SK-N-SH (cell line): Measurements from ENCODE around the gene HHATL. TPM values are rescaled to one million over a fixed set of nuclear protein-coding genes. Genes with fewer than 3 reads are reported as not detected.

Experiments
- CTCF ChIA-PET: fragments of 300-600, 350-600 bp; formaldehyde crosslinking; extraction: SDS; loops from one replicate; lab custom pipeline; 2021; lab: Yijun Ruan, JAX
- POLR2A ChIA-PET: fragments of 350-600 bp; sonication (Branson Sonifier 250); formaldehyde crosslinking; extraction: SDS; loops from one replicate; lab custom pipeline; 2020; ENCODE audit warnings: antibody characterized with exemption, inconsistent platforms; lab: Yijun Ruan, JAX
- DNase-seq: peaks from one replicate; pipeline ENCODE4 v3.0.0; 2012
- H2AFZ ChIP-seq: fragments of 200-600 bp; sonication (generic); 2 replicates; pipeline ENCODE4 v1.8.1; 2016; ENCODE audit warnings: antibody characterized with exemption, mild to moderate bottlenecking, low read depth
- H3F3A ChIP-seq: fragments of 200-600 bp; sonication (generic); replicated peaks from 2 replicates; pipeline ENCODE3; 2016; ENCODE audit warnings: antibody characterized with exemption, mild to moderate bottlenecking; ENCODE audit not compliant: insufficient read depth
- H3K27ac ChIP-seq, 2 experiments: fragments of 200-500 bp in 1 of 2; fragments of 200-600 bp in 1 of 2; sonication (Bioruptor generic) in 1 of 2; sonication (generic), shearing (Covaris generic) in 1 of 2; 2 replicates each; pipeline versions ENCODE4 v1.5.1 to v1.6.1; 2014 to 2016; ENCODE audit warnings: low read depth in 2 of 2, inconsistent platforms in 1 of 2, low read length in 1 of 2, mild to moderate bottlenecking in 1 of 2, mixed read lengths in 1 of 2
- H3K27me3 ChIP-seq: fragments of 200-600 bp; sonication (generic), shearing (Covaris generic); 2 replicates; pipeline ENCODE4 v1.6.1; 2016; ENCODE audit warnings: mixed run types; ENCODE audit not compliant: insufficient read depth
- H3K36me3 ChIP-seq, 2 experiments: fragments of 200-500 bp in 1 of 2; fragments of 200-600 bp in 1 of 2; sonication (Bioruptor generic) in 1 of 2; sonication (generic) in 1 of 2; replicated peaks in 1 of 2; 2 replicates each; pipeline versions ENCODE3 to v1.5.1; 2014 to 2016; ENCODE audit warnings: low read length in 1 of 2, mild to moderate bottlenecking in 1 of 2; ENCODE audit not compliant: insufficient read depth in 2 of 2, control insufficient read depth in 1 of 2
- H3K4me1 ChIP-seq, 2 experiments: fragments of 200-500 bp in 1 of 2; fragments of 200-600 bp in 1 of 2; sonication (Bioruptor generic) in 1 of 2; sonication (generic), shearing (Covaris generic) in 1 of 2; 2 replicates each; pipeline versions ENCODE4 v1.5.1 to v1.6.1; 2014 to 2016; ENCODE audit warnings: low read depth in 1 of 2, low read length in 1 of 2, mixed run types in 1 of 2; ENCODE audit not compliant: insufficient read depth in 2 of 2, control insufficient read depth in 1 of 2
- H3K4me2 ChIP-seq: fragments of 200-600 bp; sonication (generic), shearing (Covaris generic); 2 replicates; pipeline ENCODE4 v1.6.1; 2017; ENCODE audit warnings: mixed run types
- H3K4me3 ChIP-seq, 2 experiments: fragments of 200-500 bp in 1 of 2; fragments of 200-600 bp in 1 of 2; sonication (Bioruptor generic) in 1 of 2; sonication (generic), shearing (Covaris generic) in 1 of 2; 2 replicates each; pipeline versions ENCODE4 v1.5.1 to v1.8.1; 2014 to 2016; ENCODE audit warnings: low read depth in 2 of 2, inconsistent platforms in 1 of 2, low read length in 1 of 2, mild to moderate bottlenecking in 1 of 2, mixed read lengths in 1 of 2, moderate library complexity in 1 of 2
- H3K79me2 ChIP-seq: fragments of 200-600 bp; sonication (generic); 2 replicates; pipeline ENCODE4 v1.8.1; 2017; ENCODE audit warnings: mild to moderate bottlenecking; ENCODE audit not compliant: insufficient read depth
- H3K9ac ChIP-seq: fragments of 200-600 bp; sonication (generic); 2 replicates; pipeline ENCODE4 v1.6.1; 2017; ENCODE audit warnings: mixed run types
- H3K9me2 ChIP-seq: fragments of 200-600 bp; sonication (generic); 2 replicates; pipeline ENCODE4 v1.6.1; 2017; ENCODE audit warnings: mixed run types
- H3K9me3 ChIP-seq: fragments of 200-600 bp; sonication (generic); 2 replicates; pipeline ENCODE4 v1.6.1; 2017; ENCODE audit warnings: mixed run types, mild to moderate bottlenecking, moderate library complexity
- H4K20me1 ChIP-seq: fragments of 200-600 bp; sonication (generic); 2 replicates; pipeline ENCODE4 v1.6.1; 2017; ENCODE audit warnings: mild to moderate bottlenecking, mixed run types; ENCODE audit not compliant: insufficient read depth
- CHD2 ChIP-seq: fragments of 150-350 bp; IDR thresholded peaks from 2 replicates; pipeline ENCODE4 v1.6.1; 2018; ENCODE audit warnings: low read length; ENCODE audit not compliant: partially characterized antibody
- ELF1 ChIP-seq: IDR thresholded peaks from 2 replicates; pipeline ENCODE4 v1.4.0; 2012
- FOSL2 ChIP-seq: IDR thresholded peaks from 2 replicates; pipeline ENCODE4 v1.4.0; 2012; ENCODE audit warnings: low read depth, mild to moderate bottlenecking, moderate library complexity, borderline replicate concordance
- FOXM1 ChIP-seq: IDR thresholded peaks from 2 replicates; pipeline ENCODE4 v1.4.0; 2012; ENCODE audit warnings: low read depth, mild to moderate bottlenecking
- IRF3 ChIP-seq: fragments of 150-350 bp; IDR thresholded peaks from 2 replicates; pipeline ENCODE4 v1.6.1; 2016; ENCODE audit warnings: mild to moderate bottlenecking, low read depth, low read length
- MAX ChIP-seq: IDR thresholded peaks from 2 replicates; pipeline ENCODE4 v1.4.0; 2012; ENCODE audit warnings: low read depth
- NRF1 ChIP-seq: IDR thresholded peaks from 2 replicates; pipeline ENCODE4 v1.6.1; 2012; ENCODE audit warnings: low read depth, mild to moderate bottlenecking, low read length
- RAD21 ChIP-seq: IDR thresholded peaks from 2 replicates; pipeline ENCODE4 v1.6.1; 2012; ENCODE audit warnings: mild to moderate bottlenecking, low read length
- REST ChIP-seq: IDR thresholded peaks from 2 replicates; pipeline ENCODE4 v1.6.1; 2012; ENCODE audit warnings: mild to moderate bottlenecking, low read depth, low read length, moderate library complexity
- RFX5 ChIP-seq: IDR thresholded peaks from 2 replicates; pipeline ENCODE4 v1.6.1; 2012; ENCODE audit warnings: mild to moderate bottlenecking, improper control_type of control experiment, low read length
- RXRA ChIP-seq: IDR thresholded peaks from 2 replicates; pipeline ENCODE4 v1.4.0; 2012; ENCODE audit warnings: low read depth, mild to moderate bottlenecking, borderline replicate concordance
- SIN3A ChIP-seq: IDR thresholded peaks from 2 replicates; pipeline ENCODE4 v1.6.1; 2012; ENCODE audit warnings: low read depth, mild to moderate bottlenecking, low read length, moderate library complexity, borderline replicate concordance
- SMC3 ChIP-seq: IDR thresholded peaks from 2 replicates; pipeline ENCODE4 v1.6.1; 2012; ENCODE audit warnings: low read depth, low read length, improper control_type of control experiment
- TCF12 ChIP-seq: IDR thresholded peaks from 2 replicates; pipeline ENCODE4 v1.4.0; 2012
- TEAD4 ChIP-seq: IDR thresholded peaks from 2 replicates; pipeline ENCODE4 v1.4.0; 2012; ENCODE audit warnings: mild to moderate bottlenecking, borderline replicate concordance; ENCODE audit not compliant: insufficient read depth
- USF1 ChIP-seq: IDR thresholded peaks from 2 replicates; pipeline ENCODE4 v1.4.0; 2012; ENCODE audit warnings: low read depth, borderline replicate concordance
- YY1 ChIP-seq: IDR thresholded peaks from 2 replicates; pipeline ENCODE4 v1.4.0; 2012; ENCODE audit warnings: low read depth, mild to moderate bottlenecking
- ZBTB33 ChIP-seq: IDR thresholded peaks from 2 replicates; pipeline ENCODE4 v1.4.0; 2012; ENCODE audit warnings: low read depth, borderline replicate concordance
- WGBS: methylation state at CpG from one replicate; pipeline ENCODE4 v1.1.6; 2017; ENCODE audit warnings: low lambda C conversion rate; 5-methylcytosine and 5-hydroxymethylcytosine counted together
- polyA plus RNA-seq, 3 experiments: library from polyadenylated mRNA; depleted of rRNA; stranded (reverse); fragments of >200 nt; gene quantifications; 2 replicates each; pipeline ENCODE4 v1.2.3, GENCODE V29; 2012

The HHATL gene
- polyA plus RNA-seq, 1 of the 3 experiments (the other 2 are of a cell fraction) = not detected

- ChIA-PET POLR2A (no interaction called here), CTCF (interaction anchor here (0.6 to 11.4 kb wide), 6 partner anchors 7 to 495 kb away, joined by 3 to 92 read pairs (median 8); partner anchors contain the start of genes SEC22C and ZBTB47)
- no peaks in the 10 kb centered on the region for H3K4me1 ChIP-seq
- no peaks in the 10 kb centered on the region for H3K9me2 ChIP-seq
- H2AFZ ChIP-seq = no peak overlapping the region
- H4K20me1 ChIP-seq = no peaks in the 10 kb centered on the region
- 89% methylated on average over 9 of the region's 9 CpGs for WGBS
- H3K79me2 ChIP-seq = no peaks in the 10 kb centered on the region
- no peak overlapping the region for H3K4me2 ChIP-seq
- H3K27me3 ChIP-seq = no peaks in the 10 kb centered on the region
- H3F3A ChIP-seq = no peaks in the 10 kb centered on the region
- no peak for DNase-seq
- TF ChIP-seq ELF1 = no peak
- TF ChIP-seq, all 33 proteins: peak for 0
- H3K9me3 ChIP-seq = no peaks in the 10 kb centered on the region
- no peak overlapping the region for H3K27ac ChIP-seq
- no peak overlapping the region for H3K9ac ChIP-seq
- H3K4me3 ChIP-seq = no peak overlapping the region
- no peaks in the 10 kb centered on the region for H3K36me3 ChIP-seq
These were observed 40.1 kb upstream of the HHATL start for GRCh38 chr3:42742688-42743087.

GRCh38 chr3:42742259-42742658, 39.7 kb upstream of the HHATL start:
- Histone ChIP-seq H3K27me3 (no peaks in the 10 kb centered on the region), H3K4me3 (no peak overlapping the region), H3K9me2 (no peaks in the 10 kb centered on the region)
- CTCF ChIA-PET = interaction anchor here (0.6 to 11.4 kb wide), 4 partner anchors 13 to 495 kb away, joined by 3 to 92 read pairs (median 4); partner anchors contain the start of gene SEC22C
- TF ChIP-seq USF1 (no peak), REST (no peak), RXRA (no peak), FOSL2 (no peak), IRF3 (no peak), MAX (no peak), TEAD4 (no peak), SIN3A (no peak), TCF12 (no peak), ZBTB33 (no peak), RFX5 (no peak), RAD21 (no peak), YY1 (no peak), SMC3 (no peak), NRF1 (no peak), FOXM1 (no peak), CHD2 (no peak)
- TF ChIP-seq, all 33 proteins: peak for 0
- Histone ChIP-seq H3K36me3 (no peaks in the 10 kb centered on the region), H3K9me3 (no peaks in the 10 kb centered on the region), H3F3A (no peaks in the 10 kb centered on the region), H3K27ac (no peak overlapping the region), H3K4me1 (no peaks in the 10 kb centered on the region), H2AFZ (no peak overlapping the region), H3K9ac (no peak overlapping the region), H4K20me1 (no peaks in the 10 kb centered on the region), H3K79me2 (no peaks in the 10 kb centered on the region), H3K4me2 (no peak overlapping the region)
- DNase-seq = no peak
- WGBS = 57% methylated on average over 4 of the region's 4 CpGs
- POLR2A ChIA-PET = no interaction called here
